Hypothalamus (tissue), 51 donors: ENCODE measurements around the gene CACTIN.
"Not testable (repeated sequence)": the region's sequence is repeated elsewhere in the genome, so short reads cannot be mapped to it uniquely, and the experiment has no call there.

Experiments used
- DNase-seq, 51 donors: peaks; one replicate each; lab custom pipeline; 2025; lab: John Stamatoyannopoulos, UW

CACTIN gene

DNA sequence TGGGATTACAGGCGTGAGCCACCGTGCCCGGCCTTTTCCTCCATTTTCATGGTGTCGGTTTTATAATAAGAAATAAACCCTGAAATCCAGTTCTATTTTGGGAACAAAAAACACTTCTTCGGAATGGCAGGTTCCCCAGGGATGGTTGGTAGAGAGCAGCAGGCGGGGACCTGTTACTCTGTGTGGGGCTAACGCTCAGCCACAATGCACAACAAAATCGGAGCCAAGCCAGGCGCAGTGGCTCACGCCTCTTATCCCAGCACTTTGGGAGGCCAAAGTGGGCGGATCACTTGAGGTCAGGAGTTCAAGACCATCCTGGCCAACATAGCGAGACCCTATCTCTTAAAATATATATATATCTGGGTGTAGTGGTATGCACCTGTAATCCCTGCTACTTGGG lies 25.6 kb downstream of the CACTIN start:
- DNase-seq = no peak

DNA sequence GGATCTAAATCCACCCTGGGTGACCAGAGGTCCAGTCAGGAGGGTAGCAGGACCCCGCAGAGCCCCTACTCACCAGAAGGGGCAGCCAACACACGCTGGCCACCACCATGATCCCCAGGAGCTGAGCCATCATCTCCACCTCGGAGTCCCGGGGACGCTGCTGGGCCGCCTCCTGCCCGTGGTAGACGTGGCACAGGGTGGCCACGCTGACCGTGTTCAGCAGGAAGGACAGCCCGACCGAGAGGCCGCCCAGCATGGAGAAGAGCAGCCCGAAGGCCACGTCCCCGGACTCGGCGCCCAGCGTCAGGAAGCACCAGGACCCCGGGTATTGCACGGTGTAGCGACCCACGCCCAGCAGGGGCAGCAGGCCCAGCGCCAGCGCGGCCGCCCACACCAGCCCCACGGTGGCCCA lies 26.8 kb downstream of the CACTIN start:
- DNase-seq = no peak

DNA sequence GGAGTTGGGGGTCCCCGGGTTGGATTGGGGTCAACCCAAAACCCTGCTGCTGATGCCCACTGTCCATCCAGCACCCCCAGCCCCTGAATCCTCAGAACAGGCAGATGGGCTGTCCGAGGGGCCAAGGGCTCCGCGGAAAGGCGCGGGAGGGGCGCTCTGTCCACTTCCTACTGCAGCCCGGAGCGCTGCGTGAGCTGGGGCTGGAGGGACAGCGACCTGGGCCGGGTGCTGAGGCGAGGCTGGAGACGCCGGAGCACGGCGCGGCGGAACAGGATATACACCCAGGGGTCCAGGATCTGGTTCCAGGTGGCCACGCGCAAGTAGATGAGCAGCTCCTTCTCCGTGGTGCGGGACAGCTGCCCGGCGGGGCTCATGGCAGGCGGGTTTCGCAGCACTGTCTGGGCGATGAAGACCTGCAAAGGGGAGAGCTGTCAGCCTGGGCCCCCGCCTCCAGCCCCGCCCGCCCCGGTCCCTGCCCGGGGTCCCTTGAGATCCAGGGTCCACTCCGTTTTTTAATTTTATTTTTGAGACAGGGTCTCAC lies 31.0 kb downstream of the CACTIN start:
- no peak for DNase-seq

DNA sequence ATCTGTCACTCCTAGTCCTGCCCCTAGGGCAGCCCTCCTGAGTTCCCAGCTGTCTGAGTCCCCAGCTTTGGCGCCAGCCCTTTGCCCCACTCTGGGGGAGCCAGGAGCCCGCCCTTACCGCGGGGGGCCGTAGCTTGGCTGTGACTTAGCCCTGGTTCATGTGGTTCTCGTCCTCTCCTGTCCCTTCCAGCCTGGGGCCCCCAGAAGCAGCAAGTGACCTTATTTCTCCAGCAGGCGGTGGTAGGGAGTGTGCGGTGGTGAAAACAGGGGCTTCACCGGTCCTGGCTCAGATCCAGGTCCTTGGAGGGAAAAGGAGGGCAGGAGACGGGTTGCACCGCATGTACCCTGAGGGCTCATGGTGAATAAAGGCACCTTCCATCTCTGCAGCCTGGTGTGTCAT lies 33.4 kb downstream of the CACTIN start:
- no peak for DNase-seq

DNA sequence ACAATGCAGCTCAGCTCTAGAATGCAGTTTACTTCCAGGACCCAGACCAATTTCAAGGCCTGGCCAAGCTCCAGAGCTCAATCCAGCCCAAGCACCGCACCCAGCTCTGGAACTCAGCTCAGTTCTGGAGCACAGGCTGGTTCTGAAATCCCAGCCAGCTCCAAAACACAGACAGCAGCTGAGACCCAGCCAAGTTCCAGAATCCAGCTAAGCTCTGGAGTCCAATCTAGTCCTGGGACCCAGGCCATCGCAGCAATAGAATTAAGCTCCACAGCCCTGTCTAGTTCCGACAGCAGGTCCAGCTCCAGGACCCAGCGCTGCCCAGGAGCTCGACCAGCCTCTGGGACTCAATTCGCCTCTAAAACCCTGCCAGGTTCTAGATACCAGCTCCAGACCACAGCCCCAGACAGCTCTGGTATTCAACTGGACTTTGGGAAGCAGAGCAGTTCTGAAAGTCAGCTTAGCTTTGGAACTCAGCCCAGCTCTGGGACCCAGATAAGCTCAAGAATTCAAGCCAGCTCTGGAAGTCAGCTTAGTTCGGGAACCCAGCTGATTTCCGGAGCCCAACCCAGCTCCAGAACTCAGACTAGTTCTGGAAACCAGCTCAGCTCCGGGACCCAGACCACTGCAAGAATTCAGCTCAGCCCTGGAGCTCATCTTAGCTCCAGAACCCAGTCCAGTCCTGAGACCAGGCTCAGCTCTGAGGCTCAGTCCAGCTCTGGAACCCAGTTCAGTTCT lies 34.5 kb downstream of the CACTIN start:
- DNase-seq = no peak

DNA sequence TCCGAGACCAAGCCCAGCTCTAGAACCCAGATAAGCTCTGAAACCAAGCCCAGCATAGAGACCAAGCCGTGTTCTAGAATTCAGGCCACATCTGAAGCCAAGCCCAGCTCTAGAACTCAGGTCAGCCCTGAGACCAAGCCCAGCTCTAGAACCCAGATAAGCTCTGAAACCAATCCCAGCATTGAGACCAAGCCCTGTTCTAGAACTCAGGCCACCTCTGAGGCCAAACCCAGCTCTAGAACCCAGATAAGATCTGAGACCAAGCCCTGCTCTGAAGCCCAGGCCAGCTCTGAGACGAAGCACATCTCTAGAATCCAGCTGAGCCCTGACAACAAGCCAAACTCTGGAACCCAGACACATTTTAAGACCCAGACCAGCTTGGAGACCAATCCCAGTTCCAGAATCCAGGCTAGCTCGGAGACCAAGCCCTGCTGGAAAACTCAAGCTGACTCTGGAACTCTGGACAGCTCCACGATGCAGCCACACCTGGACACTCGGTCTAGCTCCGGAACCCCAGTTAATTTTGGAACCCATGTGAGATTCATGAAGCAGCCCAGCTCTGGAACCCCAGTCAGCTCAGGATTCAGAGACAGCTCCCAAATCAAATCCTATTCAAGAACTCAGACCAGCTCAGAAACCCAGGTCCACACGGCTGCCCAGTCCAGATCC lies 35.5 kb downstream of the CACTIN start:
- no peak for DNase-seq

DNA sequence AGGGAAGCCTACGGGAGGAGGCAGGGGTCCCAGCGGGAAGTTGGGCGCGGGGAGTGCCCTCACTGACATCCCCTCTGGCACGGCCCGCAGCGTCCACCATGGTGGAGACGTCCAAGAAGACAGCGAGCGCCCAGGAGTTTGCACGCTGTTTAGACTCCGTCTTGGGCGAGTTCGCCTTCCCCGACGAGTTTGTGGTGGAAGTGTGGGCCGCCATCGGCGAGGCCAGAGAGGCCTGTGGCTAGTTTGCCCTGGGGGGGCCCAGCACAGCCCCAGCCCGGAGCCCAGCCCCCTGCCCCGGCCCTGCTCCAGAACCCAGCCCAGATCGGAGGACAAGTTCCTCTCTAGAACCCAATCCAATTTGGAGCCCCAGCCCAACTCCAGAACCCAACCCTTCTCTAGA lies 36.6 kb downstream of the CACTIN start:
- DNase-seq = no peak

DNA sequence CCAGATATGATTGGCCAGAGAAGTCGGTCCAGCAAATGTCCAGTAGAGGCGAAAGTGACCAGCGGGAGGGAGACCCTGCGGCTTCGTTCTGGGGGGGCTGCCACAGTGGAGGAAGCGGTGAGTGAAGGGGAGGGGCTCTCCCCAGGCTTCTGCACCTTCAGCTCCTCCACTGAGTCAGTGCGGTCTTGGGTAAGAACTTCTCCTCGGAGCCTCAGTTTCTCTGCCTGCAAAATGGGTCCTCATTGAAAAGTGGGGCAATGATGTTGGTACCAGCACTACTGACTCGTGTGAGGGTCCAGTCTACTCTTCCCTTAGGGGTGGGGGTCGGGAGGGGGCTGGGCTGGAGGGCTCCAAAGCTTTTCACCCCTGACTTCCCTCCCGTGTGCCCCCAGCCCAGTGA lies 37.2 kb downstream of the CACTIN start:
- no peak for DNase-seq

DNA sequence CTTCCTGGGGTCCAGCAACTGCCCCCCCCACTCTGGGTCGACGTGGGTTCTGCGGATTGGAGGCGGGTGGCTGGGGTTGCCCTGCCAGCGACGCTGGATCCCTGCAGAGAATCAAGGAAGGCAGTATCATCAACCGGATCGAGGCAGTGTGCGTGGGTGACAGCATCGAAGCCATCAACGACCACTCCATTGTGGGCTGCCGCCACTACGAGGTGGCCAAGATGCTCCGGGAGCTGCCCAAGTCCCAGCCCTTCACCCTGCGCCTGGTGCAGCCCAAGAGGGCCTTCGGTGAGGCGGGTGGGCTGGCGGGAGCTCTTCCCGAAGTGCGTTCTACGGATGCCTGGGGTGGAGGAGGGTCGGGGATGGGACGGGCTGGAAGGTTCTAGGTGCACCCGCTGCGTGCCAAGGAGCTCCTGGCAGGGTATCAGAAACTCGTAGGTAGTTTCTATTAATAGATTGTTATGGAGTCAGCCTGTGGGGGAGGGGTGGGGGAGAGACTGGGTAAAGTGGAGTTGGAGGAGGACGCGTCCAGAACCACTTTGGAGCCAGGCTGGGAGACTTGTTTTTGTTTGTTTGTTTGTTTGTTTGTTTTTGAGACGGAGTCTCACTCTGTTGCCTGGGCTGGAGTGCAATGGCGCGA lies 39.8 kb downstream of the CACTIN start:
- DNase-seq = no peak

DNA sequence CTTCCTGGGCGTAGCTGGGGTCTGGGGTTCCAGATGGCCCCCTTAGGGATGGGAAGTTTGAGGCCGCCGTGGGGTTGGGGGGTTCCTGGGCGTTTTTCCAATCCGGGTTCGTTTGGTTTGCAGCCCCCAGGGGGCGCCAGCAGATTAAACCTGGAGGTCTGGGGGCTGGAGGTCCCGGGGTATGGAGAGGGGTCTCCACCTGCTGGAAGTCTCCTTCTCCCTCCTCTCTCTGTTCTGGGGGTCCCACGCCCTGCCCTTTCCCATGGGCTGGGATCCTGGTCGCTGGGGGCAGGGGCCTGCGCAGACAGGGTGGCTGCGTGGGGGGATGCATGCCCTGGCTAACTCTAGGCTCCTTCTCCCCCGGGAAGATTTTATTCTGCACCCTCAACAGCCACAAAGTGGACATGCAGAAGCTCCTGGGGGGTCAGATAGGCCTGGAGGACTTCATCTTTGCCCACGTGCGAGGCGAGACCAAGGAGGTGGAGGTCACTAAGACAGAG lies 40.4 kb downstream of the CACTIN start:
- DNase-seq = no peak

DNA sequence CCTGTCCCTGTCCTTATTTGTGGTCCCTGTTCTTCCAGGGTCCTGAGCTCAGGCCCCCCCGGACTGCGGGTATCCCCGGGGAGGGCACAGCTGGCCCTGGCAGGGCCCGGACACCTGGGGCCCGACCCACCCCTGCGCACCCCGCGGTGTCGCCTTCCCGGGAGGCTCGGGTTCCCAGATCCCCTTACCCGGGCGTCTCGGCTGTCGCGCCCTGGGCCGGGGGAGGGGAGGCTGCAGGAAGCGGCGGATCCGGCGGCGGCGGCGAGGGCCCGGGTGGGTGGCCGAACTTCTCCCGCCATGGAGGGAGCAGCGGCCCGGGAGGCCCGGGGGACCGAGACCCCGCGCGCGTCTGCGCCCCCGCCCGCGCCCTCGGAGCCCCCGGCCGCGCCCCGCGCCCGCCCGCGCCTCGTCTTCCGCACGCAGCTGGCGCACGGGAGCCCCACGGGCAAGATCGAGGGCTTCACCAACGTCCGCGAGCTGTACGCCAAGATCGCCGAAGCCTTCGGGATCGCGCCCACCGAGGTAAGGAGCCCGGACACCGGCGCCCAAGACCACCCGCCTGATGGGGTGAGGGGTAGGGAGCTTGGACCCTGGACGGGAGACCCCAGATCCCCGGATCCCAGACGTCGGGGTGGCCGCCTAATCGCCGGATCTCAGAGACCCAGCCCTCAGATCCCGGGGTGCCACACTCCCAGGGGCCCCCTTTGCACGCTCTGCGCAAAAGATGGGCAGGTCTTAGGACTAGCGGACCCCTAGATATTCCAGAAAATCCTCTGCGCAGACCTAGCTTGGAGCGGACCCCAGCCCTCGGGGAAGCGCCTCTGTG lies 41.1 kb downstream of the CACTIN start, which contains the start of gene GIPC3:
Gene GIPC3, plus strand, starts transcription at position 178 of the 826 bp plus-strand sequence. Its CDS starts 120 bp downstream, at position 298.
- DNase-seq = no peak

DNA sequence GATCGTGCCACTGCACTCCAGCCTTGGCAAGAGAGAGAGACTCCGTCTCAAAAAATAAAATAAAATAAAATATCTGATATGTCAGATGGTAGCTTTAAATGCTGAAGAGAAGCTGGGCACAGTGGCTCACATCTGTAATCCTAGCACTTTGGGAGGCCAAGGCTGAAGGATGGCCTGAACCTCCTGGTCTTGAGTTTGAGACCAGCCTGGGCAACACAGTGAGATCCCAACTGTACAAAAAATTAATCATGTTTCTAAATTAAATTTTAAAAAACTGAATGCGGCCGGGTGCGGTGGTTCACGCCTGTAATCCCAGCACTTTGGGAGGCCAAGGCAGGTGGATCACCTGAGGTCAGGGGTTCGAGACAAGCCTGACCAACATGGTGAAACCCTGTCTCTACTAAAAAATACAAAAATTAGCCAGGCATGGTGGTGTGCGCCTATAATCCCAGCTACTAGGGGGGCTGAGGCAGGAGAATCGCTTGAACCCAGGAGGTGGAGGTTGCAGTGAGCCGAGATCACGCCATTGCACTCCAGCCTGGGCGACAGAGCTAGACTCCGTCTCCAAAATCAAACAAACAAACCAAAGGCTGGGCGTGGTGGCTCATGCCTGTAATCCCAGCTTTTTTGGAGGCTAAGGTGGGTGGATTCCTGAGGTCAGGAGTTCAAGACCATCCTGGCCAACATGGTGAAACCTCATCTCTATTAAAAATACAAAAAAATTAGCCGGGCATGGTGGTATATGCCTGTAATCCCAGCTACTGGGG lies 42.4 kb downstream of the CACTIN start:
- DNase-seq = not testable (repeated sequence)

DNA sequence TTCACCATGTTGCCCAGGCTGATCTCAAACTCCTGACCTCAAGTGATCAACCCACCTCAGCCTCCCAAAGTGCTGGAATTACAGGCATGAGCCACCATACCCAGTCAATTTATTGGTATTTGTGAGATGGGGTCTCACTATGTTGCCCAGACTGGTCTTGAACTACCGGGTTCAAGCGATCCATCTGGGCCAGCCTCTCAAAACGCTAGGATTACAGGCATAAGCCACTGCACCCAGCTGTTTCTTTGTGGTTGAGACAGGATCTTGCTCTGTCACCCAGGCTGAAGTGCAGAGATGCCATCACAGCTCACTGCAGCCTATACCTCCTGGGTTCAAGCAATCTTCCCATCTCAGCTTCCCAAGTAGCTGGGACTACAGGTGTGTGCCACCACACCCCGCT lies 44.8 kb downstream of the CACTIN start:
- DNase-seq = not testable (repeated sequence)

DNA sequence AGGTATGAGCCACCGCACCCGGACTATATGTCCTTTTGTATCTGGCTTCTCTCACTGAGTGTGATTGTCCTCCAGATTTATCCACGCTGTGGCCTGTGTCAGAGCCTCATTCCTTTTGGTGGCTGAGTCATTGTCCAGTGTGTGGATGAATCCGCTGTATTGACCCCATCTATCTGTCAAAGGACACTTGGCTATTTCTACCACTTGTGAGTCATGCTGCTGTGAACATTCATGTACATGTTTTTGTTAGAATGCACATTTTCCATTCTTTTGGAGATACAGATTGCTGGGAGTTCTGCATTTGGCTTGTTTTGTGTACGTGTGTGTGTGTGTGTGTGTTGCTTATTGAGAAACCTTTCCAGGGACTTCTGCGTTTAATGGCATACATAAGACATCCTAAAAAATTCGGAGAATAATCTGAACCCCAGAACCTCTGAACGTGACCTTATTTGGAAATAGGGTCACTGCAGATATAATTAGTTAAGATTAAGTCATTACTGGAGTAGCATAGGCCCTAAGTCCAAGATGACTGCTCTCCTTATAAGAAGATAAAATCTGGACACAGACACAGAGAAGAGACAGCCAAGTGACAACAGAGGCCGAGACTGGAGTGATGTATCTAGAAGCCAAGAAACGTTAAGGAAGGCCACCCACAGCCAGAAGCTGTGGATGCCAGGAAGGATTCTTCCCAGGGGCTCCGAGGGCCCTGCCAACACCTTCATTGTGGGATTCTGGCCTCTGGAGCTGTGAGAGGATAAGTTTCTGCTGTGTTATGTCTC lies 46.2 kb downstream of the CACTIN start:
- DNase-seq = peak in 3 of 51 donors; percentile 3 to 45 (median 10)

DNA sequence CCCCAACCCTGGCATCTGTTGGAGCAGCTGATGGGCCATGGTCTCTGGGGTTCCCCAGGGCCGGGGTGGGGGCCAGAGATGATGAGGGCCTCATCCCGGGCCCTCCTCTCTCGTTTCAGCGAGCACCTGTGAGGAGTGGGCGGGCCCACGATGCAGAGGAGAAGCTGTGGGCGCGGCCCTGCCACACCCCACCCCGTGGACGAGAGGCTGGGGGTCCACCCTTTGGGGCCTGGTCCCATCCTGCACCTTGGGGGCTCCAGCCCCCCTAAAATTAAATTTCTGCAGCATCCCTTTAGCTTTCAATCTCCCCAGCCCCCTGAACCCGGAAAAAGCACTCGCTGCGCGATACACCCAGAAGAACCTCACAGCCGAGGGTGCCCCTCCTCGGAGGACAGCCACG lies 48.2 kb downstream of the CACTIN start:
- DNase-seq = no peak

DNA sequence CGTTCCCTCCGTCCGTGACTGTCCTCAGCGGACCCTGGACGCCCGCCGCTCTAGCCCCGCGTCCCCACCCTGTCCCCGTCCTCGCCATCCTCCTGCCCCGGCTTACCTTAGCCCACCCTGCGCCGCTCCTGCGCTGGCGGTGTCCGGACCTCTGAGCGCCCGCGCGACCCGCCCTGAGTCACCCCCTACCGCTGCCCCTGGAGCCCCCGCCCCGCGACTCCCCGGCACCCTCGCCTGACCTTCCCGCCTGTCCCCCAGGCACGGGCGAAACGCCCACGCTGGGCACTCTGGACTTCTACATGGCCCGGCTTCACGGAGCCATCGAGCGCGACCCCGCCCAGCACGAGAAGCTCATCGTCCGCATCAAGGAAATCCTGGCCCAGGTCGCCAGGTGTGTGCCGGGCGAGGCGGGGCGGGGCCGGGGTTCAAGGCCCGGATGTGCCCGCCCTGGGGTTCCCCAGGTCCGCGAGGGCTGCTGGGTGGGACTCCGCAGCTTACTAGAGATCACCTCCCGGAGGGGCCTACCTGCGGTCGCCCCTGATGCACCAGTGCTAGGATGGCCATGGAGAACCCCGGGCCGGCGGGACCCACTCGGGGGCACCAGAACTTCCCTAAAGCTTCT lies 48.8 kb downstream of the CACTIN start:
- no peak for DNase-seq

DNA sequence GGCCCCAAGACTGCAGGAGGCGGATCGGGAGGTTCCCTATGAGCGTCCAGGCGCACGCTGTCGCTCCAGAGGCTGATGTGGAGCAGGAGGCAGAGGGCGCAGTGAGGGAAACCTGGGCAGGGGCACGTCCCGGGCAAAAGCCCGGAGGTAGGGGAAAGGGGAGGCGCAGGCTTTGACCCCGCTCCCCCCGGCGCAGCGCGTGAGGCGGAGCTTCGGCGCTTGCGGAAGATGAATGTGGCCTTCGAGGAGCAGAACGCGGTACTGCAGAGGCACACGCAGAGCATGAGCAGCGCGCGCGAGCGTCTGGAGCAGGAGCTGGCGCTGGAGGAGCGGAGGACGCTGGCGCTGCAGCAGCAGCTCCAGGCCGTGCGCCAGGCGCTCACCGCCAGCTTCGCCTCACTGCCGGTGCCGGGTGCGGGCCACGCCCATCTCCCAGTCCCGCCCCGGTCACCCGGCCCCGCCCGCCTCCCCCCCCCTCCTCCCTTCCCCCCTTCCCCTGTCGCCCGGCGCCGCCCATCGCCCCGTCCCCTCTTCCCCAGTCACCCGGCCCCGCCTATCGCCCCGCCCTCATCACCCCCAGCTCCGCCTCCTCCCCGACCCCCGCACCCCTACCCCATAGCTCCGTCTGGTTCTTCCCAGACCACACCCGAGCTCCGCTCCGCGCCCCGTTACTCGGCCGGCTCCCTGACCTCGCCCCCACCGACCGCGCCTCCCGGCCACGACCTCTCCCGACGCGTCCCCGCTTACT lies 49.7 kb downstream of the CACTIN start:
- peak in 33 of 51 donors; percentile 8 to 78 (median 44) for DNase-seq
